ENCODE data around the gene PHF21A.
A peak's percentile ranks its signal among the peaks of the same experiment; 100 is the strongest.

Gene PHF21A

DNA sequence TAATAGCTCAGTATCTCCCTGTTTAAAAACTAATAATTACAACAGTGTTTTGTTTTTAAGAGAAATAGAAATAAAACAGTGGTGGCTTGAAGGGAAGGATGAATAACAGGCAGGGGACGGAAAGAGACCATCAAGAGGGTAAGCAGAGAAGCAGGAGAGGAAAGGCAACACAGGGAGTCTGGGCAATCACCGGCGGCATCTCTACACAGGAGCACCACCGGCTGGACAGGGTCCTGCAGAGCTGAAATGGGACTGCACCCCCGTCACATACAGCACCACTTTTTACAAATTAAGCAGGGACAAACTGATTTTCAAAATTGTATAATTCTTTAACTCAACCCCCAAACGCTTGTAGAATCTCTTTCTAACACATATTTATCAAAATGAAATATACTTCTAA is 18.4 kb downstream of the PHF21A start:
- H3K9me3 Mint-ChIP-seq: no peaks in the 10 kb centered on the region
- H3K27ac Mint-ChIP-seq (ENCODE audit: low read depth): peak overlapping the region; percentile 20
- ATAC-seq (replicated peaks; ENCODE audit: extremely low read depth, poor library complexity, severe bottlenecking) (no peak), DNase-seq (ENCODE audit: low spot score in 2 of 2) (no peak)
- no peak overlapping the region for H3K4me3 Mint-ChIP-seq
- peaks cover 4% of the 10 kb centered on the region for H3K36me3 Mint-ChIP-seq (ENCODE audit: insufficient read depth)
- peaks cover 67% of the 10 kb centered on the region for H3K4me1 Mint-ChIP-seq
- H3K27me3 Mint-ChIP-seq: no peaks in the 10 kb centered on the region

DNA sequence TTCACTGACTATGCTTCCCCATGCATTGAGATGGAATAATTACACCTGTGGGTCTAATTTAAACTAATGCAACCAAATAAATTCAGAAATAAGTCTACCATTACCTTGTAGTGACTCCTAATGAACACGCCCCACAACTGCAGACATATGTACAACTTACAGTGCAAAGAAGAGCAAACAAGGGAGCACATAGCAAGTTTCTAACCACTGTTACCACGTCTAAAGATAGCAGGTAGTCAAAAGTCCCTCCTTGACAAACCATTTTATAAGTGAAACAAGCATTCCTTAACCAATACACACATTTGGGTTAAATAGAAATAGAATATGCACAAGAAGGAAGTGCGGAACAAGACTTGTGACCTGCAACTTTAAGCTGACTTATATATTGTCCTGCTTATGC is 20.6 kb downstream of the PHF21A start:
- Mint-ChIP-seq H3K4me3 (peak overlapping the region; percentile 71), H3K27ac (ENCODE audit: low read depth) (peak overlapping the region; percentile 92), H3K36me3 (ENCODE audit: insufficient read depth) (peaks cover 4% of the 10 kb centered on the region), H3K4me1 (peaks cover 78% of the 10 kb centered on the region), H3K27me3 (no peaks in the 10 kb centered on the region), H3K9me3 (no peaks in the 10 kb centered on the region)
- DNase-seq (ENCODE audit: low spot score in 2 of 2) (no peak), ATAC-seq (replicated peaks; ENCODE audit: extremely low read depth, poor library complexity, severe bottlenecking) (peak; percentile 88)

DNA sequence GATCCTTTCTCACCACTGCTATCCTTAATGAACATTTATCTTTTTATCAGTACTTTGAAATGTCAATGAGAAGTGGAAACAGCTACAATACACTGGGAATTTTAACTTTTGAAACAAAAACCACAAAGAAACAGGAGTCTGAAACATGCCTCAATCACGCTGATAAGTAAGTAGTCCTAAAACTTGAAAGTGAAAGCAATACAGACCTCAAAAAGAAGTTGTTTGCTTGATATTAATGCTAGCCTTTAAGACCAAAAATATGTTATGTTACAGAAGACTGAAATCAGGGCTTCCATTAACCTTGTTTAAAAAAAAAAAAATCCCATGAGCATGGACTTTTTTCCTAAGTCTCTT is 21.3 kb downstream of the PHF21A start:
- Mint-ChIP-seq H3K27me3 (no peaks in the 10 kb centered on the region), H3K36me3 (ENCODE audit: insufficient read depth) (peaks cover 4% of the 10 kb centered on the region), H3K4me1 (peaks cover 71% of the 10 kb centered on the region), H3K9me3 (no peaks in the 10 kb centered on the region), H3K27ac (ENCODE audit: low read depth) (peak overlapping the region; percentile 92), H3K4me3 (peak overlapping the region; percentile 71)
- DNase-seq (ENCODE audit: low spot score in 2 of 2): no peak
- peak; percentile 61 for ATAC-seq (replicated peaks; ENCODE audit: extremely low read depth, poor library complexity, severe bottlenecking)

DNA sequence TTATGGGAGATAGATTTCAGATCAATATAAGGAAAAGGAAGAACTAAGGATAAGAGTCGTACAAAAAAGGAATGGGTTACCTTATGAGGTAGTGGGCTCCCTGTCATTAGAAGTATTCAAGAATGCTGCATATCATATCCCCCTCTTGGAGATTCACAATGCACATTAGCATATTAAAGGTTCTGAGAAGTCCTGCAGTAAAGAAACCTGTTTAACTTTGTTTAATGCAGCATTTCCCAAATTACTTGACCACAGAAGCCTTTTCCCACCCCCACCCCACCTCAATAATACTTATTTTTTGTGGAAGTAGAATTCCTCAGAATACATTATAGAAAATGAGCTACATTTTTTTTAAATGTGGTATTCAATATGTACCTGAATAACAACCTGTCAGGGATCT is 30.9 kb downstream of the PHF21A start:
- no peak overlapping the region for H3K4me3 Mint-ChIP-seq
- no peaks in the 10 kb centered on the region for H3K9me3 Mint-ChIP-seq
- no peaks in the 10 kb centered on the region for H3K27me3 Mint-ChIP-seq
- no peak for DNase-seq (ENCODE audit: low spot score in 2 of 2)
- H3K4me1 Mint-ChIP-seq: peaks cover 12% of the 10 kb centered on the region
- ATAC-seq (replicated peaks; ENCODE audit: extremely low read depth, poor library complexity, severe bottlenecking): no peak
- no peak overlapping the region for H3K27ac Mint-ChIP-seq (ENCODE audit: low read depth)
- H3K36me3 Mint-ChIP-seq (ENCODE audit: insufficient read depth): peaks cover 7% of the 10 kb centered on the region

DNA sequence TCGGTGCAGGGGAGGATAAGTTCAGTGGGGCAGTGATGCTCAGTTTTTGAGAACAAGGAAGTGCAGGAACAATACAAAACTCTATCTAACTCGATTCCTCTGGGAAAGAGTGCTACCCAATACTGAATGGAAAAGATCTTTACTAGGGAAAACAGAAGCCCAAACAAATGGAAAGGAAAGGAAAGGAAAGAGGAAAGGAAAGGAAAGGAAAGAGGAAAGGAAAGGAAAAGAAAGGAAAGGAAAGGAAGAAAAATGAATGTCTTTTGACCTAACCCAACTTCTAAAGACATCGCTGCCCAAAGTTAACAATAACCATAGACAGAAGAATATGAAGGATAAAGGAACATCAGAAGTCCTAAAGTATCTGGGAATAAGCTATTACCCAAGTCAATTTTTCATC is 41.6 kb downstream of the PHF21A start:
- no peak for DNase-seq (ENCODE audit: low spot score in 2 of 2)
- peaks cover 30% of the 10 kb centered on the region for H3K36me3 Mint-ChIP-seq (ENCODE audit: insufficient read depth)
- no peaks in the 10 kb centered on the region for H3K27me3 Mint-ChIP-seq
- H3K4me3 Mint-ChIP-seq: no peak overlapping the region
- ATAC-seq (replicated peaks; ENCODE audit: extremely low read depth, poor library complexity, severe bottlenecking): no peak
- peaks cover 5% of the 10 kb centered on the region for H3K4me1 Mint-ChIP-seq
- no peaks in the 10 kb centered on the region for H3K9me3 Mint-ChIP-seq
- no peak overlapping the region for H3K27ac Mint-ChIP-seq (ENCODE audit: low read depth)

DNA sequence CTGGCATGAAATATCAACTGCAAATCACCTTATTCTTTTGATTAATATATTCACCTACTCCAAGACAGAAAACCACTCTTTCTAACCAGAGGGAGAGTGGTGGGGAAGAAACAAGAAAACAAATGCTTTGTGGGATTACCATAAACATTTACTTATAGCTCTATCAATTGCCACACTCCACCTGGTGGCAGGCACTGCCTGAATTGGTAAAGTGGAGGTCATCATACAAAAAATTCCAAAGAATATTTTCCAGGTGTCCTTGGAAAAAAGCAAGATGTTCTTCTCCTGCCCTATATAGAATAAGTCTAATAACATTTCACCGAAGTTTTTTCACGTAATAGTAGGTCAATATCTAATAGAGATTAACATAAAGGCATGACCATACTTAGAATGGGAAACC is 45.3 kb downstream of the PHF21A start:
- peaks cover 28% of the 10 kb centered on the region for H3K36me3 Mint-ChIP-seq (ENCODE audit: insufficient read depth)
- no peak overlapping the region for H3K4me3 Mint-ChIP-seq
- H3K4me1 Mint-ChIP-seq: peaks cover 12% of the 10 kb centered on the region
- DNase-seq (ENCODE audit: low spot score in 2 of 2) (no peak), ATAC-seq (replicated peaks; ENCODE audit: extremely low read depth, poor library complexity, severe bottlenecking) (no peak)
- no peaks in the 10 kb centered on the region for H3K27me3 Mint-ChIP-seq
- no peak overlapping the region for H3K27ac Mint-ChIP-seq (ENCODE audit: low read depth)
- no peaks in the 10 kb centered on the region for H3K9me3 Mint-ChIP-seq

DNA sequence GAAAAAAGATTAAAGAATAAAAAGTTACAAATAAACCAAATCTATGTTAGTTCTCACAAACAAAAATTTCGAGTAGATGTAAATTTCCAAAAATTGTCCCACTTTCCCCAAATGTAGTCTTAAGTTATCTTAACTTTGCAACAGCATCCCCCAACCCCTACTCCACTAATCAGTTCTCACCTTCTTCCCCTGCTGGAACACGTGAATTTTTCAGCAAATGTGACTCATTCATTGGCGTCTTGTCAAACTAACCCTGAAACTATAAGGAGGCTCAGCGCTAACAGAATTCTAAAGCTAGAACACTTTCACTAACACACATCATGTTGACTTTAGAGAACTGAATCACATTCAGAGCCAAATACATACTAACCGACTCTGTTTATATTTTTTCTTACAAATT is 46.1 kb downstream of the PHF21A start:
- no peaks in the 10 kb centered on the region for H3K27me3 Mint-ChIP-seq
- H3K9me3 Mint-ChIP-seq: no peaks in the 10 kb centered on the region
- ATAC-seq (replicated peaks; ENCODE audit: extremely low read depth, poor library complexity, severe bottlenecking) (no peak), DNase-seq (ENCODE audit: low spot score in 2 of 2) (no peak)
- peaks cover 24% of the 10 kb centered on the region for H3K36me3 Mint-ChIP-seq (ENCODE audit: insufficient read depth)
- H3K4me1 Mint-ChIP-seq: peaks cover 12% of the 10 kb centered on the region
- no peak overlapping the region for H3K27ac Mint-ChIP-seq (ENCODE audit: low read depth)
- no peak overlapping the region for H3K4me3 Mint-ChIP-seq

DNA sequence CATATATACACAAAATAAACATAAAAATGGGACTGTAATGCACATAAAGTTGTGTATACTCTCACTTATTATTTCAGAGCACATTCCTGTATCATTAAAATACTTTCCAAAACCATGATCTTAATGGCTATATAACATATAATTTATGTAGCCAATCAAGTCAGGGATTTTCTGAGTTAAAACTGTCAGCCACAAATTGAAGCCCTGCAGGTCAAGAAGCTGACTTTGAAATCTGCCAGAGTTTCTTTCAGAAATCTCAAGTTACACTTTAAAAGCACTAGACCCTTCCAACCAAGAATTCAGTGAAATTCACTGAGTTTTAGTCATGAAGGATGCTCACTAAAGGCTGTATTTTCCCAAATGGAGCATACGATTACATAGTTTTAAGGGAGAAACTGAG is 47.6 kb downstream of the PHF21A start:
- Mint-ChIP-seq H3K9me3 (no peaks in the 10 kb centered on the region), H3K4me1 (peaks cover 12% of the 10 kb centered on the region), H3K36me3 (ENCODE audit: insufficient read depth) (peaks cover 24% of the 10 kb centered on the region), H3K27me3 (no peaks in the 10 kb centered on the region), H3K27ac (ENCODE audit: low read depth) (no peak overlapping the region), H3K4me3 (no peak overlapping the region)
- ATAC-seq (replicated peaks; ENCODE audit: extremely low read depth, poor library complexity, severe bottlenecking): no peak
- DNase-seq (ENCODE audit: low spot score in 2 of 2): no peak

DNA sequence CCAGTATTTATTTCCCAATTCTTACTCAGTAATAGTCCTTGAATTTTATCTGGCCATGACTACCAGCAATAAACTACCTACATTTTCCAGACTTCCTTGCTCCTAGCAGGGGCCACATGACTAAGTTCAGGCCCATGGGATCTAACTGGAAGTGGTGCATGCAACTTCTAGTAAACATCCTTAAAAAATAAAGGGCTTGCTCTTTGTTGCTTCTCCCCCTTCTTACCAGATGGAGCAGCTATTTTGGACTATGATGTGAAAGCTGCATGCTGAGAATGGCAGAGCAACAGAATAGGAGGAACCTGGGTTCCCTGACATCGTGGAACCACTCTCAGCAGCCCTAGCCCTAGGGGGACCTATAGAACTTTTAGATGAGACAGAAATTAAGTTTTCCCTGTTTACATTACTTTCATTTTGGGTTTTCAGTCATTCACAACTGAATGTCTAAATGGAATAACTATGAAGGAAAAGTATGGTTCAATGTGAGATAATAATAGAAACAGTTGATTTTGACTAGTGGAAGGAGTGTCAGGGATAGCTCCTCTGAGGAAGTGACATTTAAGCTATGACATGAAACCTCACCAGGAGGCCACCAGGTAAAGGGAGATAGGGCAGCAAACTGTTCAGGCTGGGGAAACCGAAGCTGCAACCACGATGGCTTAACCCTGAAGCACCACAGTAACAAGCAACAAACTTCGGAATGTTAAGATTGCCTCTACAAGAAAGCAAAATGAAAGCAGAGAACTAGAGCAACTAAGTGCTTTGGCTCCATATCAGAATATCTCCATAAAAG is 48.9 kb downstream of the PHF21A start:
- H3K36me3 Mint-ChIP-seq (ENCODE audit: insufficient read depth): peaks cover 24% of the 10 kb centered on the region
- H3K9me3 Mint-ChIP-seq: no peaks in the 10 kb centered on the region
- H3K4me3 Mint-ChIP-seq: no peak overlapping the region
- H3K27me3 Mint-ChIP-seq: no peaks in the 10 kb centered on the region
- peaks cover 23% of the 10 kb centered on the region for H3K4me1 Mint-ChIP-seq
- ATAC-seq (replicated peaks; ENCODE audit: extremely low read depth, poor library complexity, severe bottlenecking) (no peak), DNase-seq (ENCODE audit: low spot score in 2 of 2) (no peak)
- H3K27ac Mint-ChIP-seq (ENCODE audit: low read depth): peak overlapping the region; percentile 32

DNA sequence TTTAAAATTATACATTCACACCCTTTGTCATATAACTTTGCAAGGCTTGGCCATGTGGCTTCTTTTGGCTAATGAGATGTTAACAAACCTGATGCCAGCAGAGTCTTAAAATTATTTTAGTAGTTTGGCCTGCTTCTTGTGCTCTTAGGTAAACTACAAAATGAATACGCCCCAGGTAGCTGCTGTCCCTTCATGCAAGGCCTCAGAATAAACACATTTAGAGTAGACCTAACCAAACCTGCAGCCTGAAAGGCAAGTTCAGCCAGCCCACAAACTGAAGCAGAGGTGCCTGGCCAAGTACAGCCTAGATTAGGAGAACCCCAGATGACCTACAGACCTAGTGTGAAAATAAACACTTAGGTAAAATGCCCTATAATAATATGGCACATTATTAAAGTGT is 50.2 kb downstream of the PHF21A start:
- no peak overlapping the region for H3K4me3 Mint-ChIP-seq
- H3K27me3 Mint-ChIP-seq: no peaks in the 10 kb centered on the region
- no peak for DNase-seq (ENCODE audit: low spot score in 2 of 2)
- H3K9me3 Mint-ChIP-seq: no peaks in the 10 kb centered on the region
- no peak for ATAC-seq (replicated peaks; ENCODE audit: extremely low read depth, poor library complexity, severe bottlenecking)
- no peak overlapping the region for H3K27ac Mint-ChIP-seq (ENCODE audit: low read depth)
- H3K36me3 Mint-ChIP-seq (ENCODE audit: insufficient read depth): peaks cover 21% of the 10 kb centered on the region
- H3K4me1 Mint-ChIP-seq: peaks cover 28% of the 10 kb centered on the region

DNA sequence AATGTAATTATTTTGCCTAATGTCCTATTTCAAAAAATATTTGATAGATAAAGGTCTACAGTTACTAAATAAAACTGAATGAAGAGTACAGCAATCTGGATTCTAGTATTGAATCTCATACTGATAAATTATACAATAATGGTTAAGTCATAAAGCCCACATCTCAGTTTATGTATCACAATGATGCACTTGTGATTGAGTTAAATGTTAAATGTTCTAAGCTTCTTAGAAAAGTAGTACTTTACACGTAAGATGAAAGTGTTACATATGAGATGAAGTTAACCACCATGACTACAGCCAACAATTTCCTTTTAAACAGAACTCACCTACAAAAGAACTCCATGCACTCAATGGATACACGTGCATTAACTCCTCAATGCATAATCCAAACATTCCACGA is 51.7 kb downstream of the PHF21A start:
- Mint-ChIP-seq H3K4me3 (no peak overlapping the region), H3K9me3 (no peaks in the 10 kb centered on the region), H3K27me3 (no peaks in the 10 kb centered on the region), H3K27ac (ENCODE audit: low read depth) (no peak overlapping the region), H3K4me1 (peaks cover 39% of the 10 kb centered on the region), H3K36me3 (ENCODE audit: insufficient read depth) (peaks cover 16% of the 10 kb centered on the region)
- DNase-seq (ENCODE audit: low spot score in 2 of 2) (no peak), ATAC-seq (replicated peaks; ENCODE audit: extremely low read depth, poor library complexity, severe bottlenecking) (no peak)

DNA sequence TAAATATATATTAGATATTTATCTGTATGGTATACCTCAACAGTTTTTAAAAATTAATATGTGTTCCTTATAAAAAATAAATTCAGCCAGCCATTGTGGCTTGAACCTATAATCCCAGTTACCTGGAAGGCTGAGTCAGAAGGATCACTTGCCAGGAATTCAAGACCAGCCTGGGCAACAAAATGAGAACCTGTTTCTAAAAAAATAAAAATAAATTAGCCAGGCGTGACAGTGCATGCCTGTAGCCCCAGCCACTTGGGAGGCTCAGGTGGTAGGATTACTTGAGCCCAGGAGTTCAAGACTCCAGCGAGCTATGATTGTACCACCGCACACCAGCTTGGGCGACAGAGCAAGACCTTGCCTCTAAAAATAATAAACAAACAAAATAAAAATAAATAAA is 54.9 kb downstream of the PHF21A start:
- Mint-ChIP-seq H3K27me3 (no peaks in the 10 kb centered on the region), H3K9me3 (no peaks in the 10 kb centered on the region), H3K36me3 (ENCODE audit: insufficient read depth) (peaks cover 6% of the 10 kb centered on the region), H3K4me1 (peaks cover 53% of the 10 kb centered on the region), H3K4me3 (no peak overlapping the region), H3K27ac (ENCODE audit: low read depth) (no peak overlapping the region)
- no peak for ATAC-seq (replicated peaks; ENCODE audit: extremely low read depth, poor library complexity, severe bottlenecking)
- no peak for DNase-seq (ENCODE audit: low spot score in 2 of 2)

DNA sequence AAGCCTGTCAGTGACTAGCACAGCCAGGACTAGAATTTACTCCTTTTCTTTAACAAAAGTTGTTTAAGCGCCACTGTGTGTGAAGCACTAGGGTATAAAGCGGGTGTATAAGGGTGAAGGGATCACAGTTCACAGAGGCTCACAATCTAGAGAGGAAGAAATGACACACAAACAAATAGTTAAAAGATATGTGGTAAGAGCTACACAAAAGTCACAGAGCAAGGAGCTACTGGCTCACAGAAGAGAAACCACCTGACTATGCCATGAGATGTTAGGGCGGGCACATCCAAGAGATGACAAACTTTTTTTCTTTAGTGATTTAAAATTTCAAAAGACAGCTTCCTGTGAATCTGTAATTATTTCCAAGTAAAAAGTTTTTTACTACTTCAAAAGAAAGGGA is 55.6 kb downstream of the PHF21A start:
- no peaks in the 10 kb centered on the region for H3K9me3 Mint-ChIP-seq
- peaks cover 53% of the 10 kb centered on the region for H3K4me1 Mint-ChIP-seq
- H3K4me3 Mint-ChIP-seq: no peak overlapping the region
- peak overlapping the region; percentile 17 for H3K27ac Mint-ChIP-seq (ENCODE audit: low read depth)
- DNase-seq (ENCODE audit: low spot score in 2 of 2): no peak
- H3K27me3 Mint-ChIP-seq: no peaks in the 10 kb centered on the region
- H3K36me3 Mint-ChIP-seq (ENCODE audit: insufficient read depth): peaks cover 6% of the 10 kb centered on the region
- ATAC-seq (replicated peaks; ENCODE audit: extremely low read depth, poor library complexity, severe bottlenecking): no peak
